HG02884 (cell line): ENCODE results near the gene KCNE2.
"Not testable (repeated sequence)": the region's sequence is repeated elsewhere in the genome, so short reads cannot be mapped to it uniquely, and the experiment has no call there.

Experiments
- ATAC-seq: cut with Tn5 transposase; IDR thresholded peaks from one replicate; pipeline ENCODE4 v1.9.1; 2021; ENCODE audit warnings: mild to moderate bottlenecking, moderate library complexity; ENCODE audit not compliant: unreplicated experiment

The KCNE2 gene

DNA sequence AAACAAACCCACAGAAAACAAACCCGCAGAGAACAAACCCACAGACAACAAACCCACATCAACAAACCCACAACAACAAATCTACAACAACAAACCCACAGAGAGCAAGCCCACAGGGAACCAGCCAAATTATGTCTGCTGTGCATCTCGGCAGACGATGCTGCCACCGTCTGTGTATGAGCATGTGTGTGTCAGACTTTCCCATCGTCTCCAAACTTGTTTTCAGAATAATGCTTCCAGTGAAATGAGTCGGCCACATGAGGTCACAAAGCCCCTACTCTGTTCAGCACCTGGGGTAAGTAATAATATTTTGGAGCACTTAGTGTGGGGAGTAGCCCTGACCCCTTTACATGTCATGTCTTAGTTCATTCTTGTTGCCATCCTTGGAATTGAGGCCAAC, 42.3 kb downstream of the KCNE2 start:
- not testable (repeated sequence) for ATAC-seq

DNA sequence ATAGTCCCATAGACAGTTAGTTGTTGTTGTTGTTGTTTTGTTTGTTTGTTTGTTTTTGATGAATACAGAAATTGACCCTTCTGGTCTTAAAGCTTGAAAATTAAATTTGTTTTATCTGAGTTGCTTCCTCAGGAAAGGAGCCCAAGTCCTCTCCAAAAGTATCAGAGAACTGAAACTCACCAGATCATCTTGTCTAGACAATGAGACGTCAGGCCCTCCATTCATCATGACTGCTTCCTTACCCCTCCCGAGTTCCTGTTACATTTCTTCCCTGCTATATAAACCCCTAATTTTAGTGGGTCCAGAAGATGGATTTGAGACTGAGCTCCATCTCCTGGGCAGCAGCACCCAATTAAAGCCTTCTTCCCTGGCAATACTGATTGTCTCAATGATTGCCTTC, 42.9 kb downstream of the KCNE2 start:
- ATAC-seq = not testable (repeated sequence)

DNA sequence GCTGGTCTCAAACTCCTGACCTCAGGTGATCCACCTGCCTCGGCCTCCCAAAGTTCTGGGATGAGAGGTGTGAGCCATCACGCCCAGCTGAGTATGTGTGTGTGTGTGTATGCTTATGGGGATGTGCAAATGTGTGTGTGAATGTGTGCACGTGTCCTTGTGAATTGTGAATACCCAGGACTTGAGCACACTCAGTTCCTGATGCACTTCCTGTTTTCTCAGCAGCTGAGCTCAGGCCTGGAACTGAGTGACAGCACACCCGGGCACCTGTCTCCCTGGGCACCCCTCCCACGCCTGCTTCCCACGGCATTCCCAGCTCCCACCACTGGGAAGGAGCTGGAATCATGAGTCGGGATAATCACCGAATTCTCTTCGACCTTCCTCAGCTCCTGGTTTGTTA, 43.5 kb downstream of the KCNE2 start:
- ATAC-seq = not testable (repeated sequence)

GRCh38 chr21:34417448-34418077, 53.8 kb downstream of the KCNE2 start:
- ATAC-seq = not testable (repeated sequence)
